Nephron progenitor cell (in vitro differentiated cells): ENCODE measurements around the gene NPHP3.

Experiments
- DNase-seq: peaks from one replicate; pipeline ENCODE4 v3.0.0; 2021
- H3K27ac Mint-ChIP-seq: 2 replicates; pipeline ENCODE4 v1.8.0; 2021; ENCODE audit warnings: mild to moderate bottlenecking, moderate library complexity, mixed read lengths
- H3K27me3 Mint-ChIP-seq: 2 replicates; pipeline ENCODE4 v1.8.0; 2021; ENCODE audit warnings: mild to moderate bottlenecking, low read depth, mixed read lengths; ENCODE audit not compliant: poor library complexity
- H3K36me3 Mint-ChIP-seq: 2 replicates; pipeline ENCODE4 v1.8.0; 2021; ENCODE audit warnings: low read depth, mixed read lengths
- H3K4me1 Mint-ChIP-seq: 2 replicates; pipeline ENCODE4 v1.8.0; 2021; ENCODE audit warnings: mixed read lengths
- H3K4me3 Mint-ChIP-seq: 2 replicates; pipeline ENCODE4 v1.8.0; 2021; ENCODE audit warnings: mild to moderate bottlenecking, moderate library complexity, mixed read lengths
- H3K9me3 Mint-ChIP-seq: 2 replicates; pipeline ENCODE4 v1.8.0; 2021; ENCODE audit warnings: mild to moderate bottlenecking, moderate library complexity, mixed read lengths
- CTCF ChIP-seq: fragments of 200-600 bp; sonication (generic); IDR thresholded peaks from 2 replicates; pipeline ENCODE4 v1.5.0; 2021; ENCODE audit warnings: antibody characterized with exemption

The NPHP3 gene

DNA sequence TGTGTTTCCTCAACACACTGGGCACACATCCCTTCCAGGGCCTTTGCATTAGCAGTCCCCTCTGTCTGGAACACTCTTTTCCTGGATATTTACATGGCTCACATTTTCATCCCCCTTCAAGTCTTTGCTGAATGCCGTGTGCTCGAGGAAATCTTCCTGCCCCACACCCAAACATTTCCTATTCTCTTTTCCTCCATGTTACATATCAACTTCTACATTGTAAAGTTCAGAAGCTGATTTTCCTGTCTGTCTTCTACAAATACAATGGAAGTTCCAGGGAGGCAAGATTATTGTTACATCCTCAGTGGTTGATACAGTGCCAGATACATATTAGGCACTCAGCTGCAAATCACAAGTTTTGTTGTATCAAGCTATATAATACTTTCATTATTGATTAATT is 66.7 kb downstream of the NPHP3 start:
- H3K9me3 Mint-ChIP-seq: no peaks in the 10 kb centered on the region
- peaks cover 2% of the 10 kb centered on the region for H3K27me3 Mint-ChIP-seq
- H3K27ac Mint-ChIP-seq: no peak overlapping the region
- TF ChIP-seq CTCF: no peak
- H3K36me3 Mint-ChIP-seq: no peaks in the 10 kb centered on the region
- no peak for DNase-seq
- peaks cover 18% of the 10 kb centered on the region for H3K4me1 Mint-ChIP-seq
- H3K4me3 Mint-ChIP-seq: no peak overlapping the region

- no peak overlapping the region for H3K27ac Mint-ChIP-seq
- no peaks in the 10 kb centered on the region for H3K36me3 Mint-ChIP-seq
- no peak overlapping the region for H3K4me3 Mint-ChIP-seq
- H3K27me3 Mint-ChIP-seq: peaks cover 2% of the 10 kb centered on the region
- no peaks in the 10 kb centered on the region for H3K9me3 Mint-ChIP-seq
- no peak for DNase-seq
- TF ChIP-seq CTCF: no peak
- peaks cover 18% of the 10 kb centered on the region for H3K4me1 Mint-ChIP-seq
Observed at GRCh38 chr3:132654721-132655120, 67.5 kb downstream of the NPHP3 start.

DNA sequence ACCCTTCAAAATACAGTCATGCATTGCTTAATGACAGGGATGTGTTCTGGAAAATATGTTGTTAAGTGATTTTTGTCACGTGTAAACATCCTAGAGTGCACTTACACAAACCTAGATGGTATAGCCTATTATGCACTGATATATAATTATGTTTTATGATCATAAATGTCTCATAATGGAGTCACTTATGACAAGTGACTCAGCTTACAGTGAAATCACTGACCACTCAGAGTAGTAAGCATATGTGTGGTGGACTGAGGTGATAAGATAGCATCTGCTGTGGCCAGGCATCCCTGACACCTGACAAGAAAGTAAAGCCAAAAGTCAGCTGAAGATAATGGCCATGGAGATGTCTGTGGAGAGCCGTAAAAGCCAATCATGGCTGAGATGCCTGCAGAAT is 68.0 kb downstream of the NPHP3 start:
- Mint-ChIP-seq H3K4me1 (peaks cover 17% of the 10 kb centered on the region), H3K4me3 (no peak overlapping the region), H3K36me3 (no peaks in the 10 kb centered on the region), H3K27ac (no peak overlapping the region), H3K9me3 (no peaks in the 10 kb centered on the region), H3K27me3 (no peaks in the 10 kb centered on the region)
- TF ChIP-seq CTCF: no peak
- no peak for DNase-seq

DNA sequence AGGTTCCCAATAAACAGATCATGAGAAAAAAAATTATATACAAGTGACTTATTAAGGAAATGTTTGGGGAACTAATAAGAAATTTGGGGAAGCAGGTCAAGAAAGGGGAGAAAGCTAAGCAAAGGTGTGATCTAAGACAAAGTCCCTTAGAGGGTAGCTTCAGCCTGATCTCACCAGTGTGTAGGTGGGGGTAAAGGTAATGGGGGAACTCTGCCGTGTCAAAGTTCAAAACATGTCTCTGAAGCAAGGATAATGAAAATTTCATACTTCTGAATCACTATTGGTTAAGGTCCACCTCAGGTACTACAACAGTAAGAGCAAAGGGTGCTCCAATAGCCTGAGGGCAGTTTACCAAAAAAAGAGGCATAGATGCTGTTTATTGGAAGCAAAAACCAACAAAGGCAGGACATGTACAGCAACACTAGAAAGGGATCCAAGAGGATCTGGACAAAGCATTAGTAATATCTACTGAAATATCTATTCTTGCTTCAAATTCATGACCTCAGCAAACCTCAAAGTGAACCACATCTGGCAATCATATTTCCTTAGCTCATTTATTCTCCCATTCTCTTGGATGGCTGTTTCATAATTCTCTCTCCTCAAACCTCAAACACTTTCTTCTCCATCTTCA is 69.5 kb downstream of the NPHP3 start:
- H3K36me3 Mint-ChIP-seq: no peaks in the 10 kb centered on the region
- H3K27me3 Mint-ChIP-seq: no peaks in the 10 kb centered on the region
- no peak overlapping the region for H3K27ac Mint-ChIP-seq
- DNase-seq: no peak
- H3K4me3 Mint-ChIP-seq: no peak overlapping the region
- no peaks in the 10 kb centered on the region for H3K9me3 Mint-ChIP-seq
- peaks cover 5% of the 10 kb centered on the region for H3K4me1 Mint-ChIP-seq
- TF ChIP-seq CTCF: no peak

- no peaks in the 10 kb centered on the region for H3K9me3 Mint-ChIP-seq
- H3K36me3 Mint-ChIP-seq: peaks cover 6% of the 10 kb centered on the region
- no peak overlapping the region for H3K4me3 Mint-ChIP-seq
Observed at GRCh38 chr3:132650153-132650552, 72.1 kb downstream of the NPHP3 start.

More at GRCh38 chr3:132650153-132650552, 72.1 kb downstream of the NPHP3 start:
- Mint-ChIP-seq H3K4me1 (peaks cover 2% of the 10 kb centered on the region), H3K27ac (no peak overlapping the region), H3K27me3 (no peaks in the 10 kb centered on the region)
- no peak for DNase-seq
- no peak for TF ChIP-seq CTCF
